Ishikawa (cell line): Measurements from ENCODE around the gene SLC26A2.

Experiments used
- CEBPB ChIP-seq: IDR thresholded peaks from 2 replicates; pipeline ENCODE4 v1.6.1; 2012
- CREB1 ChIP-seq: IDR thresholded peaks from 2 replicates; pipeline ENCODE4 v1.6.1; 2012; ENCODE audit warnings: low read depth
- EGR1 ChIP-seq: IDR thresholded peaks from 2 replicates; pipeline ENCODE4 v1.6.1; 2012
- EP300 ChIP-seq: IDR thresholded peaks from 2 replicates; pipeline ENCODE4 v1.6.1; 2012; ENCODE audit warnings: borderline replicate concordance
- FOXM1 ChIP-seq: IDR thresholded peaks from 2 replicates; pipeline ENCODE4 v1.6.1; 2012; ENCODE audit warnings: low read depth, borderline replicate concordance
- NFIC ChIP-seq: IDR thresholded peaks from 2 replicates; pipeline ENCODE4 v1.6.1; 2012
- RAD21 ChIP-seq: IDR thresholded peaks from 2 replicates; pipeline ENCODE4 v1.6.1; 2012; ENCODE audit warnings: low read depth
- TAF1 ChIP-seq: IDR thresholded peaks from 2 replicates; pipeline ENCODE4 v1.6.1; 2012; ENCODE audit warnings: low read depth, mild to moderate bottlenecking
- TCF12 ChIP-seq: IDR thresholded peaks from 2 replicates; pipeline ENCODE4 v1.6.1; 2012; ENCODE audit warnings: low read depth
- TEAD4 ChIP-seq: IDR thresholded peaks from 2 replicates; pipeline ENCODE4 v1.6.1; 2012
- YY1 ChIP-seq: IDR thresholded peaks from 2 replicates; pipeline ENCODE4 v1.6.1; 2012; ENCODE audit warnings: low read depth
- ZBTB7A ChIP-seq: IDR thresholded peaks from 2 replicates; pipeline ENCODE4 v1.6.1; 2012; ENCODE audit warnings: low read depth
- TF ChIP-seq, protein P1 (sequence below): IDR thresholded peaks from 2 replicates; pipeline ENCODE4 v1.6.1; 2012
- TF ChIP-seq, protein P2 (sequence below): IDR thresholded peaks from 2 replicates; pipeline ENCODE4 v1.6.1; 2012
- TF ChIP-seq, protein P3 (sequence below): IDR thresholded peaks from 2 replicates; pipeline ENCODE4 v1.6.1; 2012; ENCODE audit warnings: low read depth, mild to moderate bottlenecking

Gene SLC26A2

DNA sequence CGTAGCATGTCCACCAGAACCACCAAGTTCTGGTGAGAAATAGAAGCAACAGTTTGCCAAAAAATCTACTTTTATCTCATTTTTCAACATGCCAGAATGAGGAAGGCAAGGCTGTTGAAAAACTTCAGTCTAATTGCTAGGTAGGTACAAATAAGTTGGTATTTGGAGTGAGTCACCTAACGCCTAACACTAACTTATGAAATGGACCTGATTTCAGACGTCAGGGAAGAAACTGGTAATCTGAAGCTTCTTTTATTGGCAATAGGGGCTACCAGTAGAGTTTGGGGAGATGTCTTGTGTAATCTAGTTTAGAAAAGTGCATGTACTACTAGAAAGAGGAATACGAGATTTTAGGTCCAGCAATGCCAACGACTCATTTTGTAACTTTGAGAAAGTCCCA lies 11.6 kb upstream of the SLC26A2 start:
- TF ChIP-seq TAF1, result no peak
- TF ChIP-seq, protein P1, sequence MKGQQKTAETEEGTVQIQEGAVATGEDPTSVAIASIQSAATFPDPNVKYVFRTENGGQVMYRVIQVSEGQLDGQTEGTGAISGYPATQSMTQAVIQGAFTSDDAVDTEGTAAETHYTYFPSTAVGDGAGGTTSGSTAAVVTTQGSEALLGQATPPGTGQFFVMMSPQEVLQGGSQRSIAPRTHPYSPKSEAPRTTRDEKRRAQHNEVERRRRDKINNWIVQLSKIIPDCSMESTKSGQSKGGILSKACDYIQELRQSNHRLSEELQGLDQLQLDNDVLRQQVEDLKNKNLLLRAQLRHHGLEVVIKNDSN, result no peak
- TF ChIP-seq CREB1, result no peak
- TF ChIP-seq, protein P2, sequence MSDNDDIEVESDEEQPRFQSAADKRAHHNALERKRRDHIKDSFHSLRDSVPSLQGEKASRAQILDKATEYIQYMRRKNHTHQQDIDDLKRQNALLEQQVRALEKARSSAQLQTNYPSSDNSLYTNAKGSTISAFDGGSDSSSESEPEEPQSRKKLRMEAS, result no peak
- no peak for TF ChIP-seq FOXM1
- TF ChIP-seq YY1, result no peak
- TF ChIP-seq RAD21, result no peak
- no peak for TF ChIP-seq EP300
- TF ChIP-seq TCF12, result no peak
- TF ChIP-seq EGR1, result no peak
- TF ChIP-seq ZBTB7A, result no peak
- TF ChIP-seq, protein P3, sequence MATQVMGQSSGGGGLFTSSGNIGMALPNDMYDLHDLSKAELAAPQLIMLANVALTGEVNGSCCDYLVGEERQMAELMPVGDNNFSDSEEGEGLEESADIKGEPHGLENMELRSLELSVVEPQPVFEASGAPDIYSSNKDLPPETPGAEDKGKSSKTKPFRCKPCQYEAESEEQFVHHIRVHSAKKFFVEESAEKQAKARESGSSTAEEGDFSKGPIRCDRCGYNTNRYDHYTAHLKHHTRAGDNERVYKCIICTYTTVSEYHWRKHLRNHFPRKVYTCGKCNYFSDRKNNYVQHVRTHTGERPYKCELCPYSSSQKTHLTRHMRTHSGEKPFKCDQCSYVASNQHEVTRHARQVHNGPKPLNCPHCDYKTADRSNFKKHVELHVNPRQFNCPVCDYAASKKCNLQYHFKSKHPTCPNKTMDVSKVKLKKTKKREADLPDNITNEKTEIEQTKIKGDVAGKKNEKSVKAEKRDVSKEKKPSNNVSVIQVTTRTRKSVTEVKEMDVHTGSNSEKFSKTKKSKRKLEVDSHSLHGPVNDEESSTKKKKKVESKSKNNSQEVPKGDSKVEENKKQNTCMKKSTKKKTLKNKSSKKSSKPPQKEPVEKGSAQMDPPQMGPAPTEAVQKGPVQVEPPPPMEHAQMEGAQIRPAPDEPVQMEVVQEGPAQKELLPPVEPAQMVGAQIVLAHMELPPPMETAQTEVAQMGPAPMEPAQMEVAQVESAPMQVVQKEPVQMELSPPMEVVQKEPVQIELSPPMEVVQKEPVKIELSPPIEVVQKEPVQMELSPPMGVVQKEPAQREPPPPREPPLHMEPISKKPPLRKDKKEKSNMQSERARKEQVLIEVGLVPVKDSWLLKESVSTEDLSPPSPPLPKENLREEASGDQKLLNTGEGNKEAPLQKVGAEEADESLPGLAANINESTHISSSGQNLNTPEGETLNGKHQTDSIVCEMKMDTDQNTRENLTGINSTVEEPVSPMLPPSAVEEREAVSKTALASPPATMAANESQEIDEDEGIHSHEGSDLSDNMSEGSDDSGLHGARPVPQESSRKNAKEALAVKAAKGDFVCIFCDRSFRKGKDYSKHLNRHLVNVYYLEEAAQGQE, result no peak
- TF ChIP-seq TEAD4, result no peak
- no peak for TF ChIP-seq CEBPB
- TF ChIP-seq NFIC, result no peak

DNA sequence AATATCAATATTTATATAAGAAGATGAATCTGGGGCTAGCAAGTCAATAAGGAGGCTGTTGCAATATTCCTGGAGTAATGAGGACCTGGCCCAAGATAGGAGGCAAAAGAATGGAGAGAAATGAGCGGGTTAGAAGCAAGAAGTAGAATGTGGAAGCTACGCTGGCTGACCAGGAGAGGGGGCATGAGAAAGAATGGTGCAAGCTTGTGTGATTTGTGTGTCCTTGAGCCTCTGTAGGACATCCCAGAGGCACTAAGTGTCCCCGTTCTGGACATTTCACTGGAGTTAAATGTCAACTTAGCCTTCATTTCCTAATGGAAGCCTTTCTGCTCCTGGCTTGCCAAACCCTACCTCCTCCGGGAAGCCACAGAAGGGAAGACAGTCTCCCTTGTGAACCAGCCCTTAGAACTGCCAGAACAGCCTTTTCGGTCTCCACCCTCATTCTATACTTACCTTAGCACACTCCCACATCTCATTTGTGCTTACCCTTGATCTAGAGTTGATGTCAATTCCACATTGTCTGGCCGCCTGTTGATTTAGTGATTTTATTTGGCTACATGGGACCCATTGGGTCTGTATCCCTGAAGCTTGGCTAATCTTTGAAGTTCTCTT lies 9.3 kb upstream of the SLC26A2 start:
- TF ChIP-seq TAF1, result no peak
- TF ChIP-seq CREB1, result no peak
- no peak for TF ChIP-seq FOXM1
- TF ChIP-seq, protein P3, result no peak
- TF ChIP-seq EGR1, result no peak
- TF ChIP-seq NFIC, result no peak
- TF ChIP-seq EP300, result no peak
- TF ChIP-seq RAD21, result no peak
- TF ChIP-seq TCF12, result no peak
- no peak for TF ChIP-seq CEBPB

DNA sequence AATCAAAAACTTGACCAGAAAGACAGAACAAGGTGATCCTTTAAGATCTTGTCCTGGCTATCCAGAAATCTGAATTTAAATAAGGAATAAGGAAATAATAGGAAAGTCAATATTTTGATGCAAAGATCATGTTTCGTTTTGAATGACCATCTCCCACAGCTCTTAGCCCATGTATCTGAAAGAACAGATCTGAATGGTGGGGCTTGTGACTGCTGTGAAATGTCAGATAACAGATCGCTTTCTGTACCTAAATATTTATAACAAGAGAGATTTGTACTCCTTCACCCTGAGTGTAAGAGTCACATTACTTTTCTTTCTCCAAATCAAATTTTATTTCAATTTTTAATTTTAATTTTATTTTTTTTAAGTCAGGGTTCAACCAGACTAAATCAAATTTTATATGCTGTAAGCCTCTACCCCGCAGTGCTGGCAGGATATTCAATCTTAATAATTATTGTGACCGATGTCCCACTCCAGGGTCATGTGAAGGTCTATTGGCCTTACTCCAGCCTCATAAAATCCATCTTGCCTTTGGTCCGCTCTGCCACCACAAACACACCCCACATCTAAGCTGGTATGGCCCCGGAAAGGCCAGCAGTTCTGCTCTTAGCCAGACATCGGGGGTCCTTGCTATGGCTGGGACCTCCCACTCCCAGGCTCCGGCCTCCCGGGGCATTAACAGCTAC lies 7.0 kb upstream of the SLC26A2 start:
- TF ChIP-seq, protein P1, result no peak
- TF ChIP-seq, protein P3, result no peak
- TF ChIP-seq NFIC (no peak), TAF1 (no peak), TCF12 (no peak), YY1 (no peak)

DNA sequence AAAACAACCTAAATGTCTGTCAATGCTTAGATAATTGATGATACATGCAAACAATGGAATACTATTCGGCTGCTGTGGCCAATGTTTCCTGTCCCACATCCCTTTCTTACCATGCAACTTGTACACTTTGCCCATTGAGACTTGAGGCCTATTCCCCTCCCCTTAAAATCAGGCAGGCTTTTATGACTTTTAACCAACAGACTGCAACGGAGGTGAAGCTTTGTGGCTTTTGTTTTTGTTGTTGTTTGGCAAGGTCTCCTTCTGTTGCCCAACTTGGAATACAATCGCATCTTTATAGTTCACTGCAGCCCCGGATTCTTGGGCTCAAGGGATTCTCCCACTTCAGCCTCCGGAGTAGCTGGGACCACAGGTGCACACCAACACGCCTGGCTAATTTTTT lies 5.8 kb upstream of the SLC26A2 start:
- TF ChIP-seq TAF1 (no peak), RAD21 (no peak), TCF12 (no peak), FOXM1 (no peak), EGR1 (no peak), YY1 (no peak), ZBTB7A (no peak), TEAD4 (no peak), CEBPB (no peak)
- TF ChIP-seq, protein P2, result no peak
- TF ChIP-seq, protein P1, result no peak
- TF ChIP-seq, protein P3, result no peak
